Fibroblast of lung (primary cell): ENCODE results near the gene RARRES2. TPM values are rescaled to one million over a fixed set of nuclear protein-coding genes. Genes with fewer than 3 reads are reported as not detected.

ENCODE experiments used
- DNase-seq, 2 donors: peaks; one replicate each; pipeline versions ENCODE4 v3.0.0 to v3.0.0-alpha.2; 2010; ENCODE audit warnings: low read depth in 2 of 2
- H2AFZ ChIP-seq: 2 replicates; pipeline ENCODE4 v1.5.1; 2012; ENCODE audit warnings: low read length, control low read depth, inconsistent platforms
- H3K27ac ChIP-seq: 2 replicates; pipeline ENCODE4 v1.5.1; 2011; ENCODE audit warnings: low read length, control low read depth; ENCODE audit not compliant: insufficient read depth
- H3K27me3 ChIP-seq: 2 replicates; pipeline ENCODE4 v1.5.1; 2011; ENCODE audit warnings: mild to moderate bottlenecking, low read length; ENCODE audit not compliant: control insufficient read depth, insufficient read depth
- H3K36me3 ChIP-seq: 2 replicates; pipeline ENCODE4 v1.5.1; 2011; ENCODE audit warnings: low read length; ENCODE audit not compliant: control insufficient read depth, insufficient read depth
- H3K4me1 ChIP-seq: 2 replicates; pipeline ENCODE4 v1.5.1; 2011; ENCODE audit warnings: low read length; ENCODE audit not compliant: control insufficient read depth, insufficient read depth; ENCODE audit errors: extremely low read depth
- H3K4me2 ChIP-seq: 2 replicates; pipeline ENCODE4 v1.5.1; 2011; ENCODE audit warnings: low read length, control low read depth; ENCODE audit not compliant: insufficient read depth; ENCODE audit errors: extremely low read depth
- H3K4me3 ChIP-seq, 4 experiments: fragments of 200-600 bp in 1 of 4; sonication (generic) in 1 of 4; replicated peaks in 1 of 4; 2 replicates each; pipeline ENCODE4 v1.5.1; 2011 to 2016; ENCODE audit warnings: low read length in 4 of 4, low read depth in 3 of 4, mild to moderate bottlenecking in 3 of 4, control low read depth in 2 of 4, inconsistent platforms in 1 of 4, mixed read lengths in 1 of 4; ENCODE audit not compliant: insufficient read depth in 1 of 4; ENCODE audit errors: control extremely low read depth in 1 of 4
- H3K79me2 ChIP-seq: 2 replicates; pipeline ENCODE4 v1.5.1; 2012; ENCODE audit warnings: mild to moderate bottlenecking, low read length, inconsistent platforms; ENCODE audit not compliant: control insufficient read depth, insufficient read depth
- H3K9ac ChIP-seq: 2 replicates; pipeline ENCODE4 v1.5.1; 2011; ENCODE audit warnings: mild to moderate bottlenecking, low read length, control low read depth; ENCODE audit not compliant: insufficient read depth
- H3K9me3 ChIP-seq: 2 replicates; pipeline ENCODE4 v1.5.1; 2012; ENCODE audit warnings: low read depth, low read length; ENCODE audit not compliant: control insufficient read depth, insufficient read depth
- H4K20me1 ChIP-seq: 2 replicates; pipeline ENCODE4 v1.5.1; 2011; ENCODE audit warnings: low read length; ENCODE audit not compliant: control insufficient read depth, insufficient read depth; ENCODE audit errors: extremely low read depth
- EZH2 ChIP-seq: IDR thresholded peaks from 2 replicates; pipeline ENCODE4 v1.5.1; 2012; ENCODE audit warnings: low read length, control low read depth, mild to moderate bottlenecking; ENCODE audit errors: missing control alignments
- polyA plus RNA-seq, 2 donors: library from polyadenylated mRNA; depleted of rRNA in 1 of 2; stranded (reverse) in 1 of 2; unstranded in 1 of 2; fragments of >200 nt; gene quantifications; 2 replicates each; pipeline ENCODE4 v1.2.1, GENCODE V29; 2011 to 2012; ENCODE audit warnings: missing spikeins in 1 of 2
- total RNA-seq: library from RNA; depleted of rRNA; stranded (reverse); fragments of >200 nt; gene quantifications from 2 replicates; pipeline ENCODE4 v1.2.1, GENCODE V29; 2014
- TF ChIP-seq, protein P1 (sequence below), 2 donors: IDR thresholded peaks in 1 of 2; conservative IDR thresholded peaks in 1 of 2; 1 replicate in 1 of 2; 2 replicates in 1 of 2; pipeline ENCODE4 v1.5.1; 2011 to 2012; ENCODE audit warnings: low read length in 2 of 2, control low read depth in 1 of 2, inconsistent platforms in 1 of 2, low read depth in 1 of 2, mild to moderate bottlenecking in 1 of 2

RARRES2 gene
- total and polyA plus RNA-seq, 2 donors (not counting 1 experiment from before 2014, with no cell fraction given): 65.6 to 67.0 TPM

DNA sequence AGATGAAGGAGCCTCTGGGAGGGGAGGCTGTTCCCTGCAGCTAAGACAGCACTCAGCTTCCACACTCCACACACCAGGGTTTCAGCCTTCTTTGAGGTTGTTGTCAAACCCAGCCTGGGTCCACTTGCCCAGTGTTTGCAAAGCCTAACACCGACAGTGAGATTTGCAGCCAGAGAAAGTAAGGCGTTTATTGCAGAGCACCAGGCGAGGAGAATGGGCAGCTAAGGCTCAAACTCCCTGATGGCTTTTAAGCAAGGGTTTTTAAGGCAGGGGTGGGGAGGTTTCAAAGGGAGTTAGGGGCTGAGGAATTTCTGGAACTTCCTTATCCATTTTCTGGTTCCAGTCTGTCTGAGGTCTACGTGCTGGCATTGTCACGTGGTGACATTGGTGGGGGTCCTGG, 33.0 kb upstream of the RARRES2 start:
- no peak overlapping the region for H3K4me2 ChIP-seq
- H3K27ac ChIP-seq: no peak overlapping the region
- no peak for TF ChIP-seq EZH2
- TF ChIP-seq, protein P1, sequence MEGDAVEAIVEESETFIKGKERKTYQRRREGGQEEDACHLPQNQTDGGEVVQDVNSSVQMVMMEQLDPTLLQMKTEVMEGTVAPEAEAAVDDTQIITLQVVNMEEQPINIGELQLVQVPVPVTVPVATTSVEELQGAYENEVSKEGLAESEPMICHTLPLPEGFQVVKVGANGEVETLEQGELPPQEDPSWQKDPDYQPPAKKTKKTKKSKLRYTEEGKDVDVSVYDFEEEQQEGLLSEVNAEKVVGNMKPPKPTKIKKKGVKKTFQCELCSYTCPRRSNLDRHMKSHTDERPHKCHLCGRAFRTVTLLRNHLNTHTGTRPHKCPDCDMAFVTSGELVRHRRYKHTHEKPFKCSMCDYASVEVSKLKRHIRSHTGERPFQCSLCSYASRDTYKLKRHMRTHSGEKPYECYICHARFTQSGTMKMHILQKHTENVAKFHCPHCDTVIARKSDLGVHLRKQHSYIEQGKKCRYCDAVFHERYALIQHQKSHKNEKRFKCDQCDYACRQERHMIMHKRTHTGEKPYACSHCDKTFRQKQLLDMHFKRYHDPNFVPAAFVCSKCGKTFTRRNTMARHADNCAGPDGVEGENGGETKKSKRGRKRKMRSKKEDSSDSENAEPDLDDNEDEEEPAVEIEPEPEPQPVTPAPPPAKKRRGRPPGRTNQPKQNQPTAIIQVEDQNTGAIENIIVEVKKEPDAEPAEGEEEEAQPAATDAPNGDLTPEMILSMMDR (conservative IDR thresholded peaks at IDR 0.05 in 1 of 2, IDR thresholded peaks at IDR 0.05 in 1 of 2; ENCODE audit: low read depth in 1 of 2, low read length in 2 of 2): no peak
- no peak overlapping the region for H3K4me3 ChIP-seq
- H3K9ac ChIP-seq: no peak overlapping the region
- DNase-seq: no peak
- H3K4me1 ChIP-seq: peaks cover 10% of the 10 kb centered on the region
- H3K79me2 ChIP-seq: peaks cover 33% of the 10 kb centered on the region
- H3K27me3 ChIP-seq: no peaks in the 10 kb centered on the region
- H2AFZ ChIP-seq: no peak overlapping the region
- H4K20me1 ChIP-seq: no peaks in the 10 kb centered on the region
- no peaks in the 10 kb centered on the region for H3K9me3 ChIP-seq
- H3K36me3 ChIP-seq: peaks cover 19% of the 10 kb centered on the region

DNA sequence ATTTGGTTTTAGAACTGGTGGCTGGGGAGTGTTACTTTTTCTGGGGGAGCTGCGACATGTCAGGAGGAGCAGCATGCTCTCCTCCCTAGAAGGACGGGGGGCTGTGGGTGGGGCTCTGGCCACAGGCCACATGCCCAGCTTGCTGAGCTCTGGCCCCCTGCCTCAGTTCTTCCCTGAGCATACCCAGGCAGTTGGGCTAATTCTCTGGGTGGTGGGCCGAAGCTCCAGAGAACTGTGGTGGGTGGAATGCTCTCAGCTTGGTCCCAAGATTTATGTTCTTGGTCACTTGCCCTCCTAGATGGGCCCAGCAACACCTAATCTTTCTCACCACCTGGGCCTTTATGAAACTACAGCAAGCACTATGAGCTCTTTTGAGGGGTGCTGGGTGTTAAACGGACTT, 32.6 kb upstream of the RARRES2 start:
- no peak for DNase-seq
- H3K9ac ChIP-seq: no peak overlapping the region
- TF ChIP-seq, protein P1 (conservative IDR thresholded peaks at IDR 0.05 in 1 of 2, IDR thresholded peaks at IDR 0.05 in 1 of 2; ENCODE audit: low read depth in 1 of 2, low read length in 2 of 2): no peak
- TF ChIP-seq EZH2: no peak
- peaks cover 19% of the 10 kb centered on the region for H3K36me3 ChIP-seq
- no peak overlapping the region for H3K4me3 ChIP-seq
- H3K27me3 ChIP-seq: no peaks in the 10 kb centered on the region
- no peaks in the 10 kb centered on the region for H3K9me3 ChIP-seq
- no peak overlapping the region for H3K27ac ChIP-seq
- H2AFZ ChIP-seq: no peak overlapping the region
- no peak overlapping the region for H3K4me2 ChIP-seq
- peaks cover 38% of the 10 kb centered on the region for H3K79me2 ChIP-seq
- H4K20me1 ChIP-seq: no peaks in the 10 kb centered on the region
- H3K4me1 ChIP-seq: peaks cover 10% of the 10 kb centered on the region

DNA sequence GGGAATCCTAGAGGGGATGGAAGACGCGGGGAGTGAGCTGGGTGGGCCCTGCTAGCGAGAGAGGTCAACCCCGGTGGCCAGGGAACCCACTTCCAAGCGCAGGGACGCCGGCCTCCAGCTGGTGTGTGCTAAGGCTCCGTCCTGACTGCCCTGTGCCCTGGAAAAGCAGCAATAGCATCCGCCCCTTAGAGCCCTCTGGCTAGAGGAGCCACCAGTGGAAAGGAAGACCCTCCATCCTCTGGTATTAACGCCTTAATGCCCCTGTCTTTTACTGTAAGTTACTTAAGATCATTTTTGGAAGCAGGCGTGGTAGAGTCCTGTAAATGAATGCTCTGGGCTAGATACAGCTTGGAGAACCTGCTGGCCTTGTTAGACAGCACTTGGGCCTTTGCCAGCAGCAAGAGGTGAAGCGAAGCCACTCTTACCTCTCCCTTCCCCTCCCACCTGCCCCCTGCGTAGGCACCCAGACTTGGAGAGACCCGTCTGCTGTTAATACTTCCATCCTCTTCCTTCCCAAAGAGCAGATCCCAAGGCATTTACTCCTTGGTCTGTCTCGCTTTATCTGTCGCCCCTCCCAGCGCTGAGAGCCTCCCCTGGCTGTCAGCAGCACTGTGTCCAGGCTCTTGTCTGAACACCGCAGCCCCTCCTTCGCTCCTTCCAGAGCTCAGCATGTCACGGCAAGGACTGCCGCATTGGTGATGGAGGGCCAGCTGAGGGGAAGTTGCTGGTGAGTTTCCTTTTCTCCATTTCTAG, 31.8 kb upstream of the RARRES2 start:
- H3K9me3 ChIP-seq: no peaks in the 10 kb centered on the region
- no peak overlapping the region for H3K4me3 ChIP-seq
- TF ChIP-seq, protein P1 (conservative IDR thresholded peaks at IDR 0.05 in 1 of 2, IDR thresholded peaks at IDR 0.05 in 1 of 2; ENCODE audit: low read depth in 1 of 2, low read length in 2 of 2): no peak
- TF ChIP-seq EZH2: no peak
- H2AFZ ChIP-seq: no peak overlapping the region
- DNase-seq: no peak
- peaks cover 19% of the 10 kb centered on the region for H3K36me3 ChIP-seq
- H3K4me1 ChIP-seq: peaks cover 10% of the 10 kb centered on the region
- H4K20me1 ChIP-seq: no peaks in the 10 kb centered on the region
- H3K27me3 ChIP-seq: no peaks in the 10 kb centered on the region
- no peak overlapping the region for H3K4me2 ChIP-seq
- peaks cover 40% of the 10 kb centered on the region for H3K79me2 ChIP-seq
- H3K9ac ChIP-seq: no peak overlapping the region
- H3K27ac ChIP-seq: no peak overlapping the region
